HFF-Myc (cell line): Measurements from ENCODE around the gene KDM7A.

ENCODE experiments used
- DNase-seq: peaks from one replicate; pipeline ENCODE4 v3.0.0-alpha.2; 2011; ENCODE audit warnings: low read depth; ENCODE audit errors: extremely low read depth
- H3K4me3 ChIP-seq: replicated peaks from 2 replicates; pipeline ENCODE4 v1.5.1; 2011; ENCODE audit warnings: low read depth, mild to moderate bottlenecking, control low read depth, low read length
- CTCF ChIP-seq: IDR thresholded peaks from 2 replicates; pipeline ENCODE4 v1.5.1; 2012; ENCODE audit warnings: mild to moderate bottlenecking, low read depth, low read length, control low read depth; ENCODE audit errors: missing control alignments

The KDM7A gene

DNA sequence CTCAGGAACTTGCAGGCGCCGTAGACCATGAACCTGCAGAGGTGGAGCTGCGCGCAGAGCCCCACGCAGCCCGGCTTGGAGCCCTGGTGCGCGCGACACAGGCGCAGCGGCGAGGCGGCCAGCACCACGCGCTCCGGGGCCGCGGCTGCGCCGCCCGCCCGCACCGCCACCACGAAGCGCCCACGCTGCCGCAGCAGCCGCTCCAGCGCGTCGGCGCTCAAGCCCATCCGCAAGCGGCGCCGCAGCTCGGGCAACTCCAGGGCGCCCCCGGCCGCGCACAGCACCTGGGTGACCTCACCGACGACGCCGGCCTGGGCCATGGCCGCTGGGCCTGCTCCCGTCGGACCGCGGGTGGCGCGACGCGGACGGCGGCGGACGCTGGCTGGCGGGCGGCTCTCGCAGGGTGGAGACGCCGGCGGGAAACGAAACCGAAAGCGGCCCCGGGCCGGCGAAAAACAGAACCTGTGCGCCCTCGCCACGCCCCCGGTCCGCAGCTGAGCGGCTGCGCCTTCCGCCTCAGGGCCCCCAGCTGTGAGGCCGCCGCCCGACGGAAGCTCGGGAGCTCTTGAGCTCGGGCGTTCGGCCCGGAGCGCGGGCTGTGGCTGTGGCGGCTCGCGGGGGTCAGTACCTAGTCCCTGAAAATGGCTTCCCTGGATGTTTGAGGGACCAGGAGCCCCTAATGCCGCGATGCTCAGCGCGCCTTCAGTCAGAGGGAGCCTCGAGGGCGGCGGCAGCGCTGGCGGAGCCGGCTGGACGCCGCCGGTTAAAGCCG is 114.1 kb downstream of the KDM7A start, which contains the start of gene PARP12:
Gene PARP12, minus strand, starts transcription at position 424 of the 772 bp plus-strand sequence. Its CDS starts 104 bp downstream, at position 320.
- DNase-seq: no peak
- peak within 1 kb of the TSS; percentile 56 for H3K4me3 ChIP-seq
- no peak for TF ChIP-seq CTCF

GRCh38 chr7:140062118-140062527 is 114.7 kb downstream of the KDM7A start:
- H3K4me3 ChIP-seq: peak overlapping the region; percentile 56
- no peak for DNase-seq

GRCh38 chr7:140061607-140061930 is 115.2 kb downstream of the KDM7A start:
- no peak for TF ChIP-seq CTCF
- peak overlapping the region; percentile 56 for H3K4me3 ChIP-seq
- no peak for DNase-seq

More at GRCh38 chr7:140062118-140062527, 114.7 kb downstream of the KDM7A start:
- TF ChIP-seq CTCF: no peak

GRCh38 chr7:140060788-140061606 is 115.8 kb downstream of the KDM7A start:
- no peak for DNase-seq
- TF ChIP-seq CTCF: no peak
- H3K4me3 ChIP-seq: no peak overlapping the region

DNA sequence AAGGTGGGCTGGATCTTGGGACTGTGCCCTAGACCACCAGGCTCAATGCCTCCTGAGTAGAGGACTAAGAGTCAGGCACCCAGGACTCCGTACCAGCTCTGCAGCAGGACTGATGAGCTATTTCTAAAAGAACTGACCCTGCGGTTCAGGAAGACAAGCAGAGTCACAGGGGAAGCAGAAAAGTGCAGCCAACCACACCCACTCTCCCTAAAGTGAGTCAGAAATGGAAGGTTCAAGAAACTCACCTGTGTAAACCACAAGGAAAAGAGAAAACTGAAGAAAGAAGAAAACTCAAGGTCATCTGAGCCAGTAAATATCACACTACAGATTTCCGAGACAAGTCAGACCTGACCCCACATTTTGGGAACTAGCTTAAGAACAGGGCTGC is 116.5 kb downstream of the KDM7A start:
- DNase-seq: no peak
- no peak for TF ChIP-seq CTCF
- no peak overlapping the region for H3K4me3 ChIP-seq

- no peak for TF ChIP-seq CTCF
- H3K4me3 ChIP-seq: no peak overlapping the region
- no peak for DNase-seq
Observed at GRCh38 chr7:140059273-140060242, 117.2 kb downstream of the KDM7A start.
